Uterus (tissue), 2 donors: Measurements from ENCODE around the gene PCSK2.

ENCODE experiments used
- POLR2A ChIP-seq, 2 donors: fragments of 450-650 bp; IDR thresholded peaks; one replicate each; pipeline ENCODE4 v1.6.1; 2016; ENCODE audit warnings: antibody characterized with exemption in 2 of 2, mild to moderate bottlenecking in 1 of 2, moderate library complexity in 1 of 2
- TF ChIP-seq, protein P1 (sequence below), 4 experiments: fragments of 200-600 bp in 2 of 4; fragments of 450-650 bp in 2 of 4; sonication (generic) in 2 of 4; IDR thresholded peaks; one replicate each; pipeline ENCODE4 v1.5.1; 2016 to 2019; ENCODE audit warnings: antibody characterized with exemption in 4 of 4, mild to moderate bottlenecking in 2 of 4, moderate library complexity in 1 of 4

DNA sequence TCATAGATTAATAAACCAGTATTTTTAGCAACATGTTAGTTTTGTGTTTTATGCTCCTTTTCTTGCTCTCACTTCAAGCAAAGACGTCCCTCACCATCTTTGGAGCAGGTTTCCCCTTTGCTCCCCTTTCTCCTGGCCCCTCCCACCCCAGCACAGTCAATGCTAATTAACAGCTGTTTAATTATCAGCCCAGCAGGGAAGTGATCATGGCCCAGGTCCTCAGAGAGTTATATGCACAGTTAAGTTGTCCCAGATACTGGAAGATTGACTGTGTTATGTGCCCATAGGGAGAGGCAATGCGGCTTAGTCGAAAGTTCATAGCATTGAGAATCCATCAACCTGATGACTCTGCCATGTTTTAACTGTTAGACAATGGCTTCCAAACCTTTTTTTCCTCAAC lies 123.5 kb downstream of the PCSK2 start:
- TF ChIP-seq, protein P1, sequence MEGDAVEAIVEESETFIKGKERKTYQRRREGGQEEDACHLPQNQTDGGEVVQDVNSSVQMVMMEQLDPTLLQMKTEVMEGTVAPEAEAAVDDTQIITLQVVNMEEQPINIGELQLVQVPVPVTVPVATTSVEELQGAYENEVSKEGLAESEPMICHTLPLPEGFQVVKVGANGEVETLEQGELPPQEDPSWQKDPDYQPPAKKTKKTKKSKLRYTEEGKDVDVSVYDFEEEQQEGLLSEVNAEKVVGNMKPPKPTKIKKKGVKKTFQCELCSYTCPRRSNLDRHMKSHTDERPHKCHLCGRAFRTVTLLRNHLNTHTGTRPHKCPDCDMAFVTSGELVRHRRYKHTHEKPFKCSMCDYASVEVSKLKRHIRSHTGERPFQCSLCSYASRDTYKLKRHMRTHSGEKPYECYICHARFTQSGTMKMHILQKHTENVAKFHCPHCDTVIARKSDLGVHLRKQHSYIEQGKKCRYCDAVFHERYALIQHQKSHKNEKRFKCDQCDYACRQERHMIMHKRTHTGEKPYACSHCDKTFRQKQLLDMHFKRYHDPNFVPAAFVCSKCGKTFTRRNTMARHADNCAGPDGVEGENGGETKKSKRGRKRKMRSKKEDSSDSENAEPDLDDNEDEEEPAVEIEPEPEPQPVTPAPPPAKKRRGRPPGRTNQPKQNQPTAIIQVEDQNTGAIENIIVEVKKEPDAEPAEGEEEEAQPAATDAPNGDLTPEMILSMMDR (IDR thresholded peaks at IDR 0.05): no peak
- TF ChIP-seq POLR2A (IDR thresholded peaks at IDR 0.05): no peak
